ENCODE data around the gene USP8. TPM values are rescaled to one million over a fixed set of nuclear protein-coding genes. Genes with fewer than 3 reads are reported as not detected.

USP8 gene
- polyA plus RNA-seq, 3 donors, result 32.1 to 62.4 (median 37.3) TPM

DNA sequence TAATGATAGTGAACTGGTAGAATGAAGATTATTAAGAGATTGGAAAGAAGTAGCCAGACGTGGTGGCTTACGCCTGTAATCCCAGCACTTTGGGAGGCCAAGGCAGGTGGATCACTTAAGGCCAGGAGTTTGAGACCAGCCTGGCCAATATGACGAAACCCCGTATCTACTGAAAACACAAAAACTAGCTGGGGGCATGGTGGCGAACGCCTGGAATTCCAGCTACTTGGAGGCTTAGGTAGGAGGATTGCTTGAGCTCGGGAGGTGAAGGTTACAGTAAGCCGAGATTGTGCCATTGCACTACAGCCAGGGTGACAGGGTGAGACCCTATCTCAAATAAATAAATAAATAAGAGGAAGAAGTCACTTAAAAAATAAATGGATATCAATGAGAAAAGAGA lies 14.0 kb downstream of the USP8 start:
- H3K4me2 ChIP-seq (replicated peaks; ENCODE audit: extremely low read depth, low read length, poor library complexity, severe bottlenecking), result no peak overlapping the region
- H3K27me3 ChIP-seq (ENCODE audit: control insufficient read depth in 2 of 2, insufficient read depth in 2 of 2, low read length in 2 of 2), result no peaks in the 10 kb centered on the region
- Mint-ChIP-seq H3K4me1 (no peaks in the 10 kb centered on the region), H3K27ac (peak overlapping the region in 4 of 7 donors; percentile 30 to 72 (median 50)), H3K4me3 (no peak overlapping the region), H3K36me3 (peaks cover 50 to 78% of the 10 kb centered on the region in 2 donors), H3K27me3 (ENCODE audit: low read depth in 3 of 3) (no peaks in the 10 kb centered on the region), H3K9me3 (peaks cover 0 to 2% (median 0%) of the 10 kb centered on the region in 7 donors)
- no peak overlapping the region for H3K4me3 ChIP-seq (replicated peaks in 1 of 3; ENCODE audit: low read depth in 2 of 3, low read length in 3 of 3)
- H2AFZ ChIP-seq (ENCODE audit: insufficient read depth, low read depth, low read length, poor library complexity, severe bottlenecking), result no peak overlapping the region
- H4K20me1 ChIP-seq (ENCODE audit: insufficient read depth, low read length), result peaks cover 88% of the 10 kb centered on the region
- no peak overlapping the region for H3K9ac ChIP-seq (ENCODE audit: insufficient read depth, low read length, poor library complexity, severe bottlenecking)
- intact Hi-C loops (cut with micrococcal nuclease), result no loop called here
- H3K27ac ChIP-seq (ENCODE audit: low read depth in 1 of 2, low read length in 2 of 2), result no peak overlapping the region
- no peaks in the 10 kb centered on the region for H3K4me1 ChIP-seq (ENCODE audit: control insufficient read depth in 1 of 2, insufficient read depth in 2 of 2, low read length in 2 of 2)
- H3K79me2 ChIP-seq (ENCODE audit: insufficient read depth, low read length), result peaks cover 86% of the 10 kb centered on the region
- TF ChIP-seq, protein P1, sequence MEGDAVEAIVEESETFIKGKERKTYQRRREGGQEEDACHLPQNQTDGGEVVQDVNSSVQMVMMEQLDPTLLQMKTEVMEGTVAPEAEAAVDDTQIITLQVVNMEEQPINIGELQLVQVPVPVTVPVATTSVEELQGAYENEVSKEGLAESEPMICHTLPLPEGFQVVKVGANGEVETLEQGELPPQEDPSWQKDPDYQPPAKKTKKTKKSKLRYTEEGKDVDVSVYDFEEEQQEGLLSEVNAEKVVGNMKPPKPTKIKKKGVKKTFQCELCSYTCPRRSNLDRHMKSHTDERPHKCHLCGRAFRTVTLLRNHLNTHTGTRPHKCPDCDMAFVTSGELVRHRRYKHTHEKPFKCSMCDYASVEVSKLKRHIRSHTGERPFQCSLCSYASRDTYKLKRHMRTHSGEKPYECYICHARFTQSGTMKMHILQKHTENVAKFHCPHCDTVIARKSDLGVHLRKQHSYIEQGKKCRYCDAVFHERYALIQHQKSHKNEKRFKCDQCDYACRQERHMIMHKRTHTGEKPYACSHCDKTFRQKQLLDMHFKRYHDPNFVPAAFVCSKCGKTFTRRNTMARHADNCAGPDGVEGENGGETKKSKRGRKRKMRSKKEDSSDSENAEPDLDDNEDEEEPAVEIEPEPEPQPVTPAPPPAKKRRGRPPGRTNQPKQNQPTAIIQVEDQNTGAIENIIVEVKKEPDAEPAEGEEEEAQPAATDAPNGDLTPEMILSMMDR (IDR thresholded peaks at IDR 0.05), result no peak
- WGBS (ENCODE audit: insufficient coverage), result 100% methylated on average over 2 of the region's 8 CpGs
- peaks cover 50 to 66% of the 10 kb centered on the region in 2 donors for H3K36me3 ChIP-seq (replicated peaks in 1 of 2; ENCODE audit: control insufficient read depth in 1 of 2, insufficient read depth in 2 of 2, low read length in 2 of 2)
- DNase-seq, result no peak
- H3K9me3 ChIP-seq (replicated peaks in 1 of 2; ENCODE audit: control insufficient read depth in 1 of 2, insufficient read depth in 1 of 2, low read length in 2 of 2), result no peaks in the 10 kb centered on the region

DNA sequence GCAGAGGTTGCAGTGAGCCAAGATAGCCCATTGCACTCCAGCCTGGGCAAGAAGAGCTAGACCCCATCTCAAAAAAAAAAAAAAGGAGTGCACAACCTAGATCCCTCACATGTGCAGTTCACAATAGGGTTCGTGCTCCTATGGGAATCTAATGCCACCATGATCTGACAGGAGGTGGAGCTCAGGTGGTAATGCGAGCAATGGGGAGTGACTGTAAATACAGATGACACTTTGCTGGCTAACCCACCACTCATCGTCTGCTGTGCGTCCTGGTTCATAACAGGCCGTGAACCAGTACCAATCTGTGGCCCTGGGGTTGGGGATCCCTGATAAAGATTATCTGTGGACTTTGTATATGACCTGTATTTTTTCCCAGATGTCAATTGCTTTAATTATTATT lies 16.7 kb downstream of the USP8 start:
- Mint-ChIP-seq H3K36me3 (peaks cover 51 to 82% of the 10 kb centered on the region in 2 donors), H3K27me3 (ENCODE audit: low read depth in 3 of 3) (no peaks in the 10 kb centered on the region), H3K27ac (peak overlapping the region in 2 of 7 donors; percentile 41 to 57), H3K4me3 (no peak overlapping the region), H3K9me3 (peaks cover 0 to 2% (median 0%) of the 10 kb centered on the region in 7 donors), H3K4me1 (no peaks in the 10 kb centered on the region)
- H3K27me3 ChIP-seq (ENCODE audit: control insufficient read depth in 2 of 2, insufficient read depth in 2 of 2, low read length in 2 of 2), result no peaks in the 10 kb centered on the region
- WGBS (ENCODE audit: insufficient coverage), result 100% methylated on average over 1 of the region's 5 CpGs
- H3K4me2 ChIP-seq (replicated peaks; ENCODE audit: extremely low read depth, low read length, poor library complexity, severe bottlenecking), result no peak overlapping the region
- peaks cover 80% of the 10 kb centered on the region for H3K79me2 ChIP-seq (ENCODE audit: insufficient read depth, low read length)
- H3K9ac ChIP-seq (ENCODE audit: insufficient read depth, low read length, poor library complexity, severe bottlenecking), result no peak overlapping the region
- TF ChIP-seq, protein P1 (IDR thresholded peaks at IDR 0.05), result no peak
- peaks cover 62% of the 10 kb centered on the region for H4K20me1 ChIP-seq (ENCODE audit: insufficient read depth, low read length)
- no peak for DNase-seq
- H3K36me3 ChIP-seq (replicated peaks in 1 of 2; ENCODE audit: control insufficient read depth in 1 of 2, insufficient read depth in 2 of 2, low read length in 2 of 2), result peaks cover 57 to 76% of the 10 kb centered on the region in 2 donors
- H2AFZ ChIP-seq (ENCODE audit: insufficient read depth, low read depth, low read length, poor library complexity, severe bottlenecking), result no peak overlapping the region
- intact Hi-C loops (cut with micrococcal nuclease), result no loop called here
- no peak overlapping the region for H3K27ac ChIP-seq (ENCODE audit: low read depth in 1 of 2, low read length in 2 of 2)
- no peak overlapping the region for H3K4me3 ChIP-seq (replicated peaks in 1 of 3; ENCODE audit: low read depth in 2 of 3, low read length in 3 of 3)
- no peaks in the 10 kb centered on the region for H3K4me1 ChIP-seq (ENCODE audit: control insufficient read depth in 1 of 2, insufficient read depth in 2 of 2, low read length in 2 of 2)
- H3K9me3 ChIP-seq (replicated peaks in 1 of 2; ENCODE audit: control insufficient read depth in 1 of 2, insufficient read depth in 1 of 2, low read length in 2 of 2), result no peaks in the 10 kb centered on the region

All from CD14-positive monocyte (primary cell).